ENCODE data around the gene SEMA6A. TPM values are rescaled to one million over a fixed set of nuclear protein-coding genes. Genes with fewer than 3 reads are reported as not detected.
A peak's percentile ranks its signal among the peaks of the same experiment; 100 is the strongest.

Gene SEMA6A
- total RNA-seq, 1 experiment from 2014 or later: 406 TPM

DNA sequence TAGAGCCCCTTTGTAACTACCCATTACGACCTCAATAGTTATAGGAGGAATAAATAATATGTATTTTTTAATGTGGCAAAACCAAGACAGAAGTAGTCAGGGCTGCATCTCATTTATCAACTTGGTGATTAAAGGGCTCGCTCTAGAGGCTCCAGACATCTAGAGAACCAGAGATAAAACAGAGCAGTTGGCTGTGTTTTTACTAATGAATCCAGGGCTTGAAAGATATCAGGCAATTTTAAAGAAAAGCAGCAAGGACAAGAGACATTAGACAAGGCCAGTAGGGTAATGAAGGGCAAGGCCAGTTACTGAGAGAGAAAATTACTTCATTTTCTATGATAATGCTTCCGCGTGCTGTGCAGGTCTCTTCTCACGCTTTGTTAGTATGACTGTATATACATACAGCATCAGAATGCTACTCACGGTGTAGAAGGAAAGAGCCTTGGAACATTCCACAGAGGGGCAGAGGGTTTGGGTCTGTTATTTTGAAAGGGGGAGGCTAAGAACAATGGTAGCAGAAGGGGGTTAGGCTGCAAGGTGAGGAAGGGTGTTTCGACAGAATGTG, 110.4 kb downstream of the SEMA6A start:
- ATAC-seq (no peak), DNase-seq (ENCODE audit: low spot score) (no peak)
- H3K27me3 Mint-ChIP-seq (ENCODE audit: low read depth): no peaks in the 10 kb centered on the region
- H3K27ac Mint-ChIP-seq: peak overlapping the region; percentile 63; the same call in 1 of the 2 replicates
- CTCF ChIA-PET: no interaction called here
- peaks cover 76% of the 10 kb centered on the region for H3K36me3 Mint-ChIP-seq
- H3K9me3 Mint-ChIP-seq: no peaks in the 10 kb centered on the region
- POLR2A ChIA-PET: no interaction called here
- H3K4me3 Mint-ChIP-seq: no peak overlapping the region
- TF ChIP-seq ZNF219 (CRISPR knock-in tag; IDR thresholded peaks at IDR 0.05; ENCODE audit: borderline replicate concordance) (no peak), RELA (CRISPR knock-in tag; IDR thresholded peaks at IDR 0.05; ENCODE audit: borderline replicate concordance) (no peak), NR2C2 (CRISPR knock-in tag; IDR thresholded peaks at IDR 0.05) (no peak), HMGA2 (CRISPR knock-in tag; IDR thresholded peaks at IDR 0.05) (no peak), EMX1 (CRISPR knock-in tag; IDR thresholded peaks at IDR 0.05) (no peak), NFE2L1 (CRISPR knock-in tag; IDR thresholded peaks at IDR 0.05) (no peak), SP1 (CRISPR knock-in tag; conservative IDR thresholded peaks at IDR 0.05) (no peak), FOXK1 (CRISPR knock-in tag; IDR thresholded peaks at IDR 0.05) (no peak), ZNF423 (CRISPR knock-in tag; IDR thresholded peaks at IDR 0.05) (no peak), ZNF232 (CRISPR knock-in tag; IDR thresholded peaks at IDR 0.05) (no peak), NFYB (CRISPR knock-in tag; conservative IDR thresholded peaks at IDR 0.05; ENCODE audit: low read depth) (no peak), TP53 (CRISPR knock-in tag; IDR thresholded peaks at IDR 0.05) (no peak), CREM (CRISPR knock-in tag; IDR thresholded peaks at IDR 0.05) (no peak)
- TF ChIP-seq, protein P1, sequence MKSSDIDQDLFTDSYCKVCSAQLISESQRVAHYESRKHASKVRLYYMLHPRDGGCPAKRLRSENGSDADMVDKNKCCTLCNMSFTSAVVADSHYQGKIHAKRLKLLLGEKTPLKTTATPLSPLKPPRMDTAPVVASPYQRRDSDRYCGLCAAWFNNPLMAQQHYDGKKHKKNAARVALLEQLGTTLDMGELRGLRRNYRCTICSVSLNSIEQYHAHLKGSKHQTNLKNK (CRISPR knock-in tag; IDR thresholded peaks at IDR 0.05): no peak
- TF ChIP-seq, protein P2, sequence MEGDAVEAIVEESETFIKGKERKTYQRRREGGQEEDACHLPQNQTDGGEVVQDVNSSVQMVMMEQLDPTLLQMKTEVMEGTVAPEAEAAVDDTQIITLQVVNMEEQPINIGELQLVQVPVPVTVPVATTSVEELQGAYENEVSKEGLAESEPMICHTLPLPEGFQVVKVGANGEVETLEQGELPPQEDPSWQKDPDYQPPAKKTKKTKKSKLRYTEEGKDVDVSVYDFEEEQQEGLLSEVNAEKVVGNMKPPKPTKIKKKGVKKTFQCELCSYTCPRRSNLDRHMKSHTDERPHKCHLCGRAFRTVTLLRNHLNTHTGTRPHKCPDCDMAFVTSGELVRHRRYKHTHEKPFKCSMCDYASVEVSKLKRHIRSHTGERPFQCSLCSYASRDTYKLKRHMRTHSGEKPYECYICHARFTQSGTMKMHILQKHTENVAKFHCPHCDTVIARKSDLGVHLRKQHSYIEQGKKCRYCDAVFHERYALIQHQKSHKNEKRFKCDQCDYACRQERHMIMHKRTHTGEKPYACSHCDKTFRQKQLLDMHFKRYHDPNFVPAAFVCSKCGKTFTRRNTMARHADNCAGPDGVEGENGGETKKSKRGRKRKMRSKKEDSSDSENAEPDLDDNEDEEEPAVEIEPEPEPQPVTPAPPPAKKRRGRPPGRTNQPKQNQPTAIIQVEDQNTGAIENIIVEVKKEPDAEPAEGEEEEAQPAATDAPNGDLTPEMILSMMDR (IDR thresholded peaks at IDR 0.05): no peak
- TF ChIP-seq, protein P3, sequence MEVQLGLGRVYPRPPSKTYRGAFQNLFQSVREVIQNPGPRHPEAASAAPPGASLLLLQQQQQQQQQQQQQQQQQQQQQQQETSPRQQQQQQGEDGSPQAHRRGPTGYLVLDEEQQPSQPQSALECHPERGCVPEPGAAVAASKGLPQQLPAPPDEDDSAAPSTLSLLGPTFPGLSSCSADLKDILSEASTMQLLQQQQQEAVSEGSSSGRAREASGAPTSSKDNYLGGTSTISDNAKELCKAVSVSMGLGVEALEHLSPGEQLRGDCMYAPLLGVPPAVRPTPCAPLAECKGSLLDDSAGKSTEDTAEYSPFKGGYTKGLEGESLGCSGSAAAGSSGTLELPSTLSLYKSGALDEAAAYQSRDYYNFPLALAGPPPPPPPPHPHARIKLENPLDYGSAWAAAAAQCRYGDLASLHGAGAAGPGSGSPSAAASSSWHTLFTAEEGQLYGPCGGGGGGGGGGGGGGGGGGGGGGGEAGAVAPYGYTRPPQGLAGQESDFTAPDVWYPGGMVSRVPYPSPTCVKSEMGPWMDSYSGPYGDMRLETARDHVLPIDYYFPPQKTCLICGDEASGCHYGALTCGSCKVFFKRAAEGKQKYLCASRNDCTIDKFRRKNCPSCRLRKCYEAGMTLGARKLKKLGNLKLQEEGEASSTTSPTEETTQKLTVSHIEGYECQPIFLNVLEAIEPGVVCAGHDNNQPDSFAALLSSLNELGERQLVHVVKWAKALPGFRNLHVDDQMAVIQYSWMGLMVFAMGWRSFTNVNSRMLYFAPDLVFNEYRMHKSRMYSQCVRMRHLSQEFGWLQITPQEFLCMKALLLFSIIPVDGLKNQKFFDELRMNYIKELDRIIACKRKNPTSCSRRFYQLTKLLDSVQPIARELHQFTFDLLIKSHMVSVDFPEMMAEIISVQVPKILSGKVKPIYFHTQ (CRISPR knock-in tag; IDR thresholded peaks at IDR 0.05): no peak
- TF ChIP-seq, protein P4, sequence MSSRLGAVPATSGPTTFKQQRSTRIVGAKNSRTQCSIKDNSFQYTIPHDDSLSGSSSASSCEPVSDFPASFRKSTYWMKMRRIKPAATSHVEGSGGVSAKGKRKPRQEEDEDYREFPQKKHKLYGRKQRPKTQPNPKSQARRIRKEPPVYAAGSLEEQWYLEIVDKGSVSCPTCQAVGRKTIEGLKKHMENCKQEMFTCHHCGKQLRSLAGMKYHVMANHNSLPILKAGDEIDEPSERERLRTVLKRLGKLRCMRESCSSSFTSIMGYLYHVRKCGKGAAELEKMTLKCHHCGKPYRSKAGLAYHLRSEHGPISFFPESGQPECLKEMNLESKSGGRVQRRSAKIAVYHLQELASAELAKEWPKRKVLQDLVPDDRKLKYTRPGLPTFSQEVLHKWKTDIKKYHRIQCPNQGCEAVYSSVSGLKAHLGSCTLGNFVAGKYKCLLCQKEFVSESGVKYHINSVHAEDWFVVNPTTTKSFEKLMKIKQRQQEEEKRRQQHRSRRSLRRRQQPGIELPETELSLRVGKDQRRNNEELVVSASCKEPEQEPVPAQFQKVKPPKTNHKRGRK (CRISPR knock-in tag; IDR thresholded peaks at IDR 0.05; ENCODE audit: borderline replicate concordance): no peak
- TF ChIP-seq, protein P5, sequence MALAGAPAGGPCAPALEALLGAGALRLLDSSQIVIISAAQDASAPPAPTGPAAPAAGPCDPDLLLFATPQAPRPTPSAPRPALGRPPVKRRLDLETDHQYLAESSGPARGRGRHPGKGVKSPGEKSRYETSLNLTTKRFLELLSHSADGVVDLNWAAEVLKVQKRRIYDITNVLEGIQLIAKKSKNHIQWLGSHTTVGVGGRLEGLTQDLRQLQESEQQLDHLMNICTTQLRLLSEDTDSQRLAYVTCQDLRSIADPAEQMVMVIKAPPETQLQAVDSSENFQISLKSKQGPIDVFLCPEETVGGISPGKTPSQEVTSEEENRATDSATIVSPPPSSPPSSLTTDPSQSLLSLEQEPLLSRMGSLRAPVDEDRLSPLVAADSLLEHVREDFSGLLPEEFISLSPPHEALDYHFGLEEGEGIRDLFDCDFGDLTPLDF (CRISPR knock-in tag; IDR thresholded peaks at IDR 0.05): no peak
- TF ChIP-seq, protein P6, sequence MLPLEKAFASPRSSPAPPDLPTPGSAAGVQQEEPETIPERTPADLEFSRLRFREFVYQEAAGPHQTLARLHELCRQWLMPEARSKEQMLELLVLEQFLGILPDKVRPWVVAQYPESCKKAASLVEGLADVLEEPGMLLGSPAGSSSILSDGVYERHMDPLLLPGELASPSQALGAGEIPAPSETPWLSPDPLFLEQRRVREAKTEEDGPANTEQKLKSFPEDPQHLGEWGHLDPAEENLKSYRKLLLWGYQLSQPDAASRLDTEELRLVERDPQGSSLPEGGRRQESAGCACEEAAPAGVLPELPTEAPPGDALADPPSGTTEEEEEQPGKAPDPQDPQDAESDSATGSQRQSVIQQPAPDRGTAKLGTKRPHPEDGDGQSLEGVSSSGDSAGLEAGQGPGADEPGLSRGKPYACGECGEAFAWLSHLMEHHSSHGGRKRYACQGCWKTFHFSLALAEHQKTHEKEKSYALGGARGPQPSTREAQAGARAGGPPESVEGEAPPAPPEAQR (CRISPR knock-in tag; IDR thresholded peaks at IDR 0.05): no peak
- TF ChIP-seq, protein P7, sequence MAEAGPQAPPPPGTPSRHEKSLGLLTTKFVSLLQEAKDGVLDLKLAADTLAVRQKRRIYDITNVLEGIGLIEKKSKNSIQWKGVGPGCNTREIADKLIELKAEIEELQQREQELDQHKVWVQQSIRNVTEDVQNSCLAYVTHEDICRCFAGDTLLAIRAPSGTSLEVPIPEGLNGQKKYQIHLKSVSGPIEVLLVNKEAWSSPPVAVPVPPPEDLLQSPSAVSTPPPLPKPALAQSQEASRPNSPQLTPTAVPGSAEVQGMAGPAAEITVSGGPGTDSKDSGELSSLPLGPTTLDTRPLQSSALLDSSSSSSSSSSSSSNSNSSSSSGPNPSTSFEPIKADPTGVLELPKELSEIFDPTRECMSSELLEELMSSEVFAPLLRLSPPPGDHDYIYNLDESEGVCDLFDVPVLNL (CRISPR knock-in tag; IDR thresholded peaks at IDR 0.05; ENCODE audit: borderline replicate concordance, low read depth): no peak
- H3K4me1 Mint-ChIP-seq: peaks cover 39% of the 10 kb centered on the region
